Loucy (cell line): Measurements from ENCODE around the gene ZNF26.

Experiments used
- H2AFZ ChIP-seq: fragments of 200-600 bp; sonication (generic); 2 replicates; pipeline ENCODE4 v1.6.0; 2016; ENCODE audit warnings: antibody characterized with exemption, mild to moderate bottlenecking, low read length, moderate library complexity
- H3F3A ChIP-seq: fragments of 200-600 bp; 2 replicates; pipeline ENCODE4 v1.6.0; 2016; ENCODE audit warnings: antibody characterized with exemption, low read depth, mild to moderate bottlenecking
- H3K27me3 ChIP-seq: fragments of 200-600 bp; sonication (generic); 2 replicates; pipeline ENCODE4 v1.6.1; 2014; ENCODE audit warnings: low read length, mild to moderate bottlenecking; ENCODE audit not compliant: insufficient read depth, poor library complexity, severe bottlenecking
- H3K36me3 ChIP-seq: fragments of 200-600 bp; sonication (generic); 2 replicates; pipeline ENCODE4 v1.6.1; 2016; ENCODE audit warnings: low read length; ENCODE audit not compliant: insufficient read depth
- H3K4me1 ChIP-seq: fragments of 200-600 bp; sonication (generic); 2 replicates; pipeline ENCODE4 v1.5.1; 2014; ENCODE audit warnings: low read length, mild to moderate bottlenecking; ENCODE audit not compliant: insufficient read depth, poor library complexity, severe bottlenecking
- H3K4me2 ChIP-seq: fragments of 200-600 bp; sonication (generic); 2 replicates; pipeline ENCODE4 v1.6.0; 2014; ENCODE audit warnings: antibody characterized with exemption, low read length, low read depth, mild to moderate bottlenecking; ENCODE audit not compliant: poor library complexity, severe bottlenecking
- H3K4me3 ChIP-seq: fragments of 200-600 bp; sonication (generic); 2 replicates; pipeline ENCODE4 v1.5.1; 2014; ENCODE audit warnings: low read length, mild to moderate bottlenecking, mixed read lengths; ENCODE audit not compliant: poor library complexity, severe bottlenecking
- H3K79me2 ChIP-seq: fragments of 200-600 bp; sonication (generic); 2 replicates; pipeline ENCODE4 v1.6.1; 2014; ENCODE audit warnings: low read length; ENCODE audit not compliant: insufficient read depth
- H3K9ac ChIP-seq: fragments of 200-600 bp; sonication (generic); 2 replicates; pipeline ENCODE4 v1.6.0; 2014; ENCODE audit warnings: mild to moderate bottlenecking, low read depth, low read length, moderate library complexity; ENCODE audit not compliant: poor library complexity, severe bottlenecking
- H3K9me2 ChIP-seq: fragments of 200-600 bp; sonication (generic); replicated peaks from 2 replicates; pipeline ENCODE4 v1.6.1; 2016; ENCODE audit warnings: low read depth, low read length, mixed read lengths
- H3K9me3 ChIP-seq: fragments of 200-600 bp; sonication (generic); 2 replicates; pipeline ENCODE4 v1.6.1; 2014; ENCODE audit warnings: mild to moderate bottlenecking, antibody characterized with exemption, low read length, low read depth; ENCODE audit not compliant: insufficient read depth
- H4K20me1 ChIP-seq: fragments of 200-600 bp; sonication (generic); 2 replicates; pipeline ENCODE4 v1.6.0; 2014; ENCODE audit warnings: antibody characterized with exemption, low read length, mild to moderate bottlenecking; ENCODE audit not compliant: insufficient read depth, poor library complexity, severe bottlenecking
- EZH2phosphoT487 ChIP-seq: fragments of 200-600 bp; IDR thresholded peaks from 2 replicates; pipeline ENCODE4 v1.6.1; 2018; ENCODE audit warnings: antibody characterized with exemption, mild to moderate bottlenecking, moderate library complexity, borderline replicate concordance
- TF ChIP-seq, protein P1 (sequence below): fragments of 200-600 bp; sonication (generic); conservative IDR thresholded peaks from 2 replicates; pipeline ENCODE4 v1.5.1; 2014; ENCODE audit warnings: mild to moderate bottlenecking, antibody characterized with exemption, low read length

ZNF26 gene

DNA sequence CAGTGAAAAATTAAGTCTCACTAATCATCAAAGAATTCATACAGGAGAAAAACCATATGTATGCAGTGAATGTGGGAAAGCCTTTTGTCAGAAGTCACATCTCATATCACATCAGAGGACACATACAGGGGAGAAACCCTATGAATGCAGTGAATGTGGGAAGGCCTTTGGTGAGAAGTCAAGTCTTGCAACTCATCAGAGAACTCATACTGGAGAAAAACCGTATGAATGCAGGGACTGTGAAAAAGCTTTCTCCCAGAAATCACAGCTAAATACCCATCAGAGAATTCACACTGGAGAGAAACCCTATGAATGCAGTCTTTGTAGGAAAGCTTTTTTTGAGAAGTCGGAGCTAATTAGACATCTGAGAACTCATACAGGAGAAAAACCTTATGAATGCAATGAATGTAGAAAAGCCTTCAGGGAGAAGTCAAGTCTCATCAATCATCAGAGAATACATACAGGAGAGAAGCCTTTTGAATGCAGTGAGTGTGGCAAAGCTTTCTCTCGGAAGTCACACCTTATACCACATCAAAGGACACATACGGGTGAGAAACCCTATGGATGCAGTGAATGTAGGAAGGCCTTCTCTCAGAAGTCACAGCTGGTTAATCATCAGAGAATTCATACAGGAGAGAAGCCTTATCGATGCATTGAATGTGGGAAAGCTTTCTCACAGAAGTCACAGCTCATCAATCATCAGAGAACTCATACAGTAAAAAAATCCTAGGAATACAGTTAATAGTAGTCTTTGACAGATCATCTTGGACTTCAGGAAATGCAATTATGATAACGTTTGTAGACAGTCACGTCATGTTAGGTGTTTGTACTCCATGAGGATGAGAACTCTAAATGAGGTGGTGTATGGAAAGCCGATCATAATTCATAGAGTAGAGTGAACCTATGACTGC, 72.3 kb downstream of the ZNF26 start:
- TF ChIP-seq EZH2phosphoT487 = no peak
- TF ChIP-seq, protein P1, sequence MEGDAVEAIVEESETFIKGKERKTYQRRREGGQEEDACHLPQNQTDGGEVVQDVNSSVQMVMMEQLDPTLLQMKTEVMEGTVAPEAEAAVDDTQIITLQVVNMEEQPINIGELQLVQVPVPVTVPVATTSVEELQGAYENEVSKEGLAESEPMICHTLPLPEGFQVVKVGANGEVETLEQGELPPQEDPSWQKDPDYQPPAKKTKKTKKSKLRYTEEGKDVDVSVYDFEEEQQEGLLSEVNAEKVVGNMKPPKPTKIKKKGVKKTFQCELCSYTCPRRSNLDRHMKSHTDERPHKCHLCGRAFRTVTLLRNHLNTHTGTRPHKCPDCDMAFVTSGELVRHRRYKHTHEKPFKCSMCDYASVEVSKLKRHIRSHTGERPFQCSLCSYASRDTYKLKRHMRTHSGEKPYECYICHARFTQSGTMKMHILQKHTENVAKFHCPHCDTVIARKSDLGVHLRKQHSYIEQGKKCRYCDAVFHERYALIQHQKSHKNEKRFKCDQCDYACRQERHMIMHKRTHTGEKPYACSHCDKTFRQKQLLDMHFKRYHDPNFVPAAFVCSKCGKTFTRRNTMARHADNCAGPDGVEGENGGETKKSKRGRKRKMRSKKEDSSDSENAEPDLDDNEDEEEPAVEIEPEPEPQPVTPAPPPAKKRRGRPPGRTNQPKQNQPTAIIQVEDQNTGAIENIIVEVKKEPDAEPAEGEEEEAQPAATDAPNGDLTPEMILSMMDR = no peak
- Histone ChIP-seq H2AFZ (no peak overlapping the region), H3K79me2 (no peaks in the 10 kb centered on the region), H3K27me3 (peaks cover 6% of the 10 kb centered on the region), H3K9me2 (no peaks in the 10 kb centered on the region), H3K9me3 (peaks cover 81% of the 10 kb centered on the region), H3K9ac (no peak overlapping the region), H3K36me3 (peaks cover 37% of the 10 kb centered on the region), H3F3A (peaks cover 4% of the 10 kb centered on the region; the same call in 1 of the 2 replicates), H3K4me1 (no peaks in the 10 kb centered on the region), H3K4me3 (no peak overlapping the region), H3K4me2 (no peak overlapping the region), H4K20me1 (no peaks in the 10 kb centered on the region)

DNA sequence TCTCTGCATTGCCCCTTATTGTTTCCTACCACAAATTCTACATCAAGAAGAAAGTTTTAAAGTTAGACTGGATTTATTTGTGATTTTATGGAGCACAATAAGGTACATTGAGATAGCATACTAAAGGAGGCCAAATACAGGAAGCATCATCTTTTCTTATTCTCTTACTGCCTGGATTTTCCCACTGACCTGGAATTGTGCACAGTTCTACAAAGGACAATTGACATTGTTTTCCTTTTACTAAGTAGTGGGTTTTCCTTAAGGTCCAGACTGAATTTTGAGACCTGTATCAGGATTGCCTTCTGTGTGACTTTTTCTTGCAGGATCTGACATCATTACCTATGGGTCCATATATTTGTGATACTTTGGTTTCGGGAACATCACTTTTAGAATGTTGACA, 75.8 kb downstream of the ZNF26 start:
- Histone ChIP-seq H3K4me1 (no peaks in the 10 kb centered on the region), H3K9me2 (no peaks in the 10 kb centered on the region), H4K20me1 (no peaks in the 10 kb centered on the region), H3K4me2 (no peak overlapping the region), H3K9me3 (peaks cover 90% of the 10 kb centered on the region), H3K9ac (no peak overlapping the region), H3K4me3 (no peak overlapping the region), H3K27me3 (peaks cover 6% of the 10 kb centered on the region), H3K79me2 (no peaks in the 10 kb centered on the region), H2AFZ (no peak overlapping the region), H3K36me3 (peaks cover 17% of the 10 kb centered on the region), H3F3A (peaks cover 4% of the 10 kb centered on the region; the same call in 1 of the 2 replicates)
- TF ChIP-seq, protein P1 = no peak
- TF ChIP-seq EZH2phosphoT487 = no peak

DNA sequence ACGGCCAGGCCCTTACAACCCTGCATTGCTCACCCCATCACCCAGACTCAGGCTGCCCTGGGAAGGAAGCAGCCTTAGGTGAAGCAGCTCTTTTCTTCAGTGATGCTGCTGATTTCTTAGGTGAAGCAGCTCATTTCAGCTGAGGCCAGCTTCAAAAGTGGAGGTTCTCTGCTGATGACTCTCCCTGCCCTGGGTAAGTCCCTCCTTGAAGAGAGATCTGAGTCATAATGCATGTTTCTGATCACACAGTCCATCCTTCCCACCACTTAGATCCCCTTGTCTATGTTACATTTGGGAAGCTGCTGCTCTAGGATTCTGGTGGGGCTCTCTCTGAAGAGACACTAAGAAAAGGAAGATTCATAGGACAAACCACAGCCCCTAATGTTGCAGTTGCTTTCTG, 77.4 kb downstream of the ZNF26 start:
- TF ChIP-seq, protein P1 = no peak
- no peak for TF ChIP-seq EZH2phosphoT487
- Histone ChIP-seq H3K36me3 (peaks cover under 1% of the 10 kb centered on the region; the same call in 1 of the 2 replicates), H3K9me2 (no peaks in the 10 kb centered on the region), H3F3A (no peaks in the 10 kb centered on the region), H3K4me2 (no peak overlapping the region), H2AFZ (no peak overlapping the region), H3K4me1 (no peaks in the 10 kb centered on the region), H3K9me3 (peaks cover 83% of the 10 kb centered on the region), H3K4me3 (no peak overlapping the region), H4K20me1 (no peaks in the 10 kb centered on the region), H3K27me3 (peaks cover 6% of the 10 kb centered on the region), H3K79me2 (no peaks in the 10 kb centered on the region), H3K9ac (no peak overlapping the region)
